ENCODE data around the gene CREG2. TPM values are rescaled to one million over a fixed set of nuclear protein-coding genes. Genes with fewer than 3 reads are reported as not detected.

CREG2 gene
- total RNA-seq, 4 donors from 2014 or later: not detected

GRCh38 chr2:101386599-101387150, 628 bp downstream of the CREG2 start:
- DNase-seq (ENCODE audit: low spot score in 2 of 2): peak in 1 of 2 donors; percentile 83
- no peak for TF ChIP-seq POLR2A (IDR thresholded peaks at IDR 0.05)
- TF ChIP-seq CTCF (IDR thresholded peaks at IDR 0.05): no peak

GRCh38 chr2:101383016-101383541, 4.2 kb downstream of the CREG2 start:
- TF ChIP-seq CTCF (IDR thresholded peaks at IDR 0.05): no peak
- TF ChIP-seq POLR2A (IDR thresholded peaks at IDR 0.05): no peak
- intact Hi-C loops (cut with DNase I; ENCODE audit: low total_unique reads): no loop called here

More at GRCh38 chr2:101386599-101387150, 628 bp downstream of the CREG2 start:
- H3K4me3 ChIP-seq (ENCODE audit: low read depth, poor library complexity, severe bottlenecking): peak overlapping the region; percentile 2
- 1 to 8% methylated on average over 28 to 44 of the region's 45 CpGs for WGBS, 2 donors
- intact Hi-C loops (cut with DNase I; ENCODE audit: low total_unique reads): no loop called here

GRCh38 chr2:101382442-101382841, 4.9 kb downstream of the CREG2 start:
- 69 to 88% methylated on average over 2 of the region's 2 CpGs for WGBS, 2 donors
- TF ChIP-seq CTCF (IDR thresholded peaks at IDR 0.05): no peak
- TF ChIP-seq POLR2A (IDR thresholded peaks at IDR 0.05): no peak
- no peak overlapping the region for H3K4me3 ChIP-seq (ENCODE audit: low read depth, poor library complexity, severe bottlenecking)
- DNase-seq (ENCODE audit: low spot score in 2 of 2): peak in 1 of 2 donors; percentile 8
- intact Hi-C loops (cut with DNase I; ENCODE audit: low total_unique reads): no loop called here

More at GRCh38 chr2:101383016-101383541, 4.2 kb downstream of the CREG2 start:
- no peak for DNase-seq (ENCODE audit: low spot score in 2 of 2)
- 70 to 74% methylated on average over 7 of the region's 7 CpGs for WGBS, 2 donors
- no peak overlapping the region for H3K4me3 ChIP-seq (ENCODE audit: low read depth, poor library complexity, severe bottlenecking)

GRCh38 chr2:101380376-101380775, 6.9 kb downstream of the CREG2 start:
- TF ChIP-seq CTCF (IDR thresholded peaks at IDR 0.05) (no peak), POLR2A (IDR thresholded peaks at IDR 0.05) (no peak)
- 61 to 73% methylated on average over 11 of the region's 11 CpGs for WGBS, 2 donors
- peak in 1 of 2 donors; percentile 83 for DNase-seq (ENCODE audit: low spot score in 2 of 2)
- H3K4me3 ChIP-seq (ENCODE audit: low read depth, poor library complexity, severe bottlenecking): no peak overlapping the region
- intact Hi-C loops (cut with DNase I; ENCODE audit: low total_unique reads): no loop called here

- TF ChIP-seq CTCF (IDR thresholded peaks at IDR 0.05) (no peak), POLR2A (IDR thresholded peaks at IDR 0.05) (no peak)
- DNase-seq (ENCODE audit: low spot score in 2 of 2): no peak
- no peak overlapping the region for H3K4me3 ChIP-seq (ENCODE audit: low read depth, poor library complexity, severe bottlenecking)
- intact Hi-C loops (cut with DNase I; ENCODE audit: low total_unique reads): no loop called here
- WGBS, 2 donors: 88 to 90% methylated on average over 2 of the region's 2 CpGs
Observed at GRCh38 chr2:101379091-101379490, 8.2 kb downstream of the CREG2 start.

- intact Hi-C loops (cut with DNase I; ENCODE audit: low total_unique reads): no loop called here
- H3K4me3 ChIP-seq (ENCODE audit: low read depth, poor library complexity, severe bottlenecking): no peak overlapping the region
- 73 to 78% methylated on average over 9 of the region's 9 CpGs for WGBS, 2 donors
- DNase-seq (ENCODE audit: low spot score in 2 of 2): no peak
- TF ChIP-seq POLR2A (IDR thresholded peaks at IDR 0.05) (no peak), CTCF (IDR thresholded peaks at IDR 0.05) (no peak)
Observed at GRCh38 chr2:101375653-101376052, 11.7 kb downstream of the CREG2 start.

Measured in lower leg skin (tissue), 4 donors.